ENCODE data around the gene NAV2.
A peak's percentile ranks its signal among the peaks of the same experiment; 100 is the strongest.

DNA sequence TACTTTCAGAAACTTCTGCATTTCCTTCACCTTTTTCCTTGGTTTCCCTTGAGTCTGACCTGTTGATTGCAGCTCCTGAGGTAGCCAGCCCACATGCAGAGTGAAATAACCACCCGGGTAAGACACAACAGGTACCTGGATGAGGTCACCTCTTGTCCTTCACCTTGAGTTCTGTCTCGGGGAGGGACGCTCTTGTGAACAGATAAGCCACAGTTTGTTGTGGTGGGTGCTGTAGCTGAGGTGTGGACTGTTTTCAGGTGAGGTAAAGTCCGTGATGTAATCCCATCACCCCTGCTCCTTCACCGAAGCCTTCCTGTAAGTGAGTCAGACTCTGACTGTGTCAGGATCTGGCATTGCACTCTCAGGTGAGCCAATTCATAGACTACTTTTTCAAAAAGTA is 183.1 kb downstream of the NAV2 start:
- TF ChIP-seq, protein P1, sequence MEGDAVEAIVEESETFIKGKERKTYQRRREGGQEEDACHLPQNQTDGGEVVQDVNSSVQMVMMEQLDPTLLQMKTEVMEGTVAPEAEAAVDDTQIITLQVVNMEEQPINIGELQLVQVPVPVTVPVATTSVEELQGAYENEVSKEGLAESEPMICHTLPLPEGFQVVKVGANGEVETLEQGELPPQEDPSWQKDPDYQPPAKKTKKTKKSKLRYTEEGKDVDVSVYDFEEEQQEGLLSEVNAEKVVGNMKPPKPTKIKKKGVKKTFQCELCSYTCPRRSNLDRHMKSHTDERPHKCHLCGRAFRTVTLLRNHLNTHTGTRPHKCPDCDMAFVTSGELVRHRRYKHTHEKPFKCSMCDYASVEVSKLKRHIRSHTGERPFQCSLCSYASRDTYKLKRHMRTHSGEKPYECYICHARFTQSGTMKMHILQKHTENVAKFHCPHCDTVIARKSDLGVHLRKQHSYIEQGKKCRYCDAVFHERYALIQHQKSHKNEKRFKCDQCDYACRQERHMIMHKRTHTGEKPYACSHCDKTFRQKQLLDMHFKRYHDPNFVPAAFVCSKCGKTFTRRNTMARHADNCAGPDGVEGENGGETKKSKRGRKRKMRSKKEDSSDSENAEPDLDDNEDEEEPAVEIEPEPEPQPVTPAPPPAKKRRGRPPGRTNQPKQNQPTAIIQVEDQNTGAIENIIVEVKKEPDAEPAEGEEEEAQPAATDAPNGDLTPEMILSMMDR (conservative IDR thresholded peaks at IDR 0.05 in 1 of 2, IDR thresholded peaks at IDR 0.05 in 1 of 2; ENCODE audit: extremely low read depth in 1 of 2, insufficient read depth in 1 of 2, low read depth in 1 of 2, low read length in 2 of 2), result peak in 1 of 2 donors; percentile 9
- TF ChIP-seq EZH2 (IDR thresholded peaks at IDR 0.05; ENCODE audit: borderline replicate concordance, low read length), result no peak
